HG03175 (cell line): ENCODE measurements around the gene ALAD.
"Not testable (repeated sequence)": the region's sequence is repeated elsewhere in the genome, so short reads cannot be mapped to it uniquely, and the experiment has no call there.

Experiments
- ATAC-seq: cut with Tn5 transposase; IDR thresholded peaks from one replicate; pipeline ENCODE4 v1.9.1; 2021; ENCODE audit warnings: mild to moderate bottlenecking, moderate library complexity; ENCODE audit not compliant: unreplicated experiment

Gene ALAD

GRCh38 chr9:113399646-113400200 is 1.4 kb downstream of the ALAD start:
- no peak for ATAC-seq

GRCh38 chr9:113398796-113399195 is 2.3 kb downstream of the ALAD start:
- no peak for ATAC-seq

- ATAC-seq: no peak
Observed at GRCh38 chr9:113397203-113397631, 3.9 kb downstream of the ALAD start.

GRCh38 chr9:113395000-113395861 is 5.9 kb downstream of the ALAD start:
- no peak for ATAC-seq

- ATAC-seq: no peak
Observed at GRCh38 chr9:113393281-113393680, 7.8 kb downstream of the ALAD start.

- no peak for ATAC-seq
Observed at GRCh38 chr9:113391917-113392316, 9.2 kb downstream of the ALAD start.

- ATAC-seq: no peak
Observed at GRCh38 chr9:113390192-113390960, 10.7 kb downstream of the ALAD start.

- ATAC-seq: no peak
Observed at GRCh38 chr9:113389451-113389850, 11.6 kb downstream of the ALAD start.

GRCh38 chr9:113388833-113389232 is 12.3 kb downstream of the ALAD start:
- no peak for ATAC-seq

- ATAC-seq: no peak
Observed at GRCh38 chr9:113387560-113388230, 13.4 kb downstream of the ALAD start.

- ATAC-seq: no peak
Observed at GRCh38 chr9:113386571-113387393, 14.3 kb downstream of the ALAD start.

GRCh38 chr9:113381909-113382411 is 19.1 kb downstream of the ALAD start:
- no peak for ATAC-seq

GRCh38 chr9:113381441-113381840 is 19.6 kb downstream of the ALAD start:
- not testable (repeated sequence) for ATAC-seq

GRCh38 chr9:113380869-113381378 is 20.2 kb downstream of the ALAD start:
- peak; percentile 61 for ATAC-seq

GRCh38 chr9:113379829-113380210 is 21.3 kb downstream of the ALAD start:
- ATAC-seq: not testable (repeated sequence)

GRCh38 chr9:113379094-113379828 is 21.8 kb downstream of the ALAD start:
- not testable (repeated sequence) for ATAC-seq

- peak; percentile 86 for ATAC-seq
Observed at GRCh38 chr9:113376634-113377567, 24.2 kb downstream of the ALAD start, which contains the start of gene HDHD3. Gene HDHD3, minus strand, starts transcription at chr9:113376986. Its CDS starts 2,632 bp downstream, at chr9:113374354.
